Mesenchymal stem cell (in vitro differentiated cells and primary cell): ENCODE results near the gene TEN1.

ENCODE experiments used
- DNase-seq: peaks from one replicate; pipeline ENCODE4 v3.0.0-alpha.2; 2013
- H2AFZ ChIP-seq: one replicate; pipeline ENCODE4 v1.6.1; 2013; ENCODE audit warnings: low read depth, mild to moderate bottlenecking, control low read depth, inconsistent platforms, low read length, moderate library complexity
- H2AK5ac ChIP-seq: 2 replicates; pipeline ENCODE4 v1.6.1; 2013; ENCODE audit warnings: low read length, moderate library complexity, mild to moderate bottlenecking, inconsistent platforms; ENCODE audit not compliant: severe bottlenecking
- H2BK120ac ChIP-seq: one replicate; pipeline ENCODE4 v1.6.1; 2013; ENCODE audit warnings: low read depth, mild to moderate bottlenecking, inconsistent platforms, low read length, moderate library complexity
- H2BK12ac ChIP-seq, 2 experiments: one replicate each; pipeline ENCODE4 v1.6.1; 2013; ENCODE audit warnings: inconsistent platforms in 2 of 2, low read length in 2 of 2, mild to moderate bottlenecking in 2 of 2, moderate library complexity in 2 of 2, control low read depth in 1 of 2
- H2BK15ac ChIP-seq: one replicate; pipeline ENCODE4 v1.6.1; 2013; ENCODE audit warnings: mild to moderate bottlenecking, low read depth, inconsistent platforms; ENCODE audit not compliant: poor library complexity, severe bottlenecking
- H2BK5ac ChIP-seq: 2 replicates; pipeline ENCODE4 v1.6.1; 2013; ENCODE audit warnings: low read depth, mild to moderate bottlenecking, low read length, control low read depth, inconsistent platforms; ENCODE audit not compliant: poor library complexity, severe bottlenecking
- H3K14ac ChIP-seq, 2 experiments: one replicate each; pipeline ENCODE4 v1.6.1; 2013; ENCODE audit warnings: inconsistent platforms in 2 of 2, low read length in 2 of 2, control low read depth in 1 of 2, mild to moderate bottlenecking in 1 of 2, moderate library complexity in 1 of 2
- H3K18ac ChIP-seq, 2 experiments: one replicate each; pipeline ENCODE4 v1.6.1; 2013; ENCODE audit warnings: inconsistent platforms in 2 of 2, low read length in 2 of 2, control low read depth in 1 of 2, low read depth in 1 of 2, mild to moderate bottlenecking in 1 of 2
- H3K23ac ChIP-seq, 2 experiments: one replicate each; pipeline ENCODE4 v1.6.1; 2013; ENCODE audit warnings: inconsistent platforms in 2 of 2, low read length in 2 of 2, mild to moderate bottlenecking in 2 of 2, moderate library complexity in 2 of 2, control low read depth in 1 of 2
- H3K27ac ChIP-seq: 2 replicates; pipeline ENCODE4 v1.5.1; 2013; ENCODE audit warnings: mild to moderate bottlenecking, moderate library complexity, low read length, control low read depth, inconsistent platforms; ENCODE audit not compliant: poor library complexity, severe bottlenecking
- H3K27me3 ChIP-seq, 2 experiments: 2 replicates each; pipeline versions ENCODE4 v1.6.1 to v1.7.0; 2013; ENCODE audit warnings: low read length in 2 of 2, mild to moderate bottlenecking in 2 of 2, moderate library complexity in 2 of 2, control low read depth in 1 of 2, inconsistent platforms in 1 of 2; ENCODE audit not compliant: control insufficient read depth in 1 of 2, insufficient read depth in 1 of 2
- H3K36me3 ChIP-seq, 2 experiments: 2 replicates each; pipeline versions ENCODE4 v1.6.1 to v1.7.0; 2013; ENCODE audit warnings: low read length in 2 of 2, control low read depth in 1 of 2, inconsistent platforms in 1 of 2, low read depth in 1 of 2, mild to moderate bottlenecking in 1 of 2; ENCODE audit not compliant: insufficient read depth in 2 of 2, control insufficient read depth in 1 of 2
- H3K4ac ChIP-seq, 2 experiments: one replicate each; pipeline ENCODE4 v1.6.1; 2013; ENCODE audit warnings: inconsistent platforms in 2 of 2, low read length in 2 of 2, mild to moderate bottlenecking in 2 of 2, moderate library complexity in 2 of 2, control low read depth in 1 of 2, low read depth in 1 of 2
- H3K4me1 ChIP-seq: 2 replicates; pipeline ENCODE4 v1.6.1; 2013; ENCODE audit warnings: low read depth, low read length, control low read depth; ENCODE audit not compliant: control insufficient read depth, insufficient read depth
- H3K4me2 ChIP-seq: 2 replicates; pipeline ENCODE4 v1.6.1; 2013; ENCODE audit warnings: low read length, mild to moderate bottlenecking, inconsistent platforms; ENCODE audit not compliant: poor library complexity, severe bottlenecking
- H3K4me3 ChIP-seq, 2 experiments: 2 replicates each; pipeline versions ENCODE4 v1.5.1 to v1.7.0; 2013; ENCODE audit warnings: low read length in 2 of 2, mild to moderate bottlenecking in 2 of 2, control low read depth in 1 of 2, low read depth in 1 of 2; ENCODE audit not compliant: insufficient read depth in 1 of 2
- H3K79me1 ChIP-seq: replicated peaks from 2 replicates; pipeline ENCODE4 v1.6.1; 2013; ENCODE audit warnings: mild to moderate bottlenecking, control low read depth, low read length, inconsistent platforms; ENCODE audit not compliant: poor library complexity, severe bottlenecking
- H3K9ac ChIP-seq: 2 replicates; pipeline ENCODE4 v1.7.0; 2013; ENCODE audit warnings: mild to moderate bottlenecking, low read length, moderate library complexity
- H3K9me3 ChIP-seq: 2 replicates; pipeline ENCODE4 v1.7.0; 2013; ENCODE audit warnings: mild to moderate bottlenecking, low read length; ENCODE audit not compliant: control insufficient read depth
- H4K8ac ChIP-seq: one replicate; pipeline ENCODE4 v1.6.1; 2013; ENCODE audit warnings: inconsistent platforms, mild to moderate bottlenecking, low read length, moderate library complexity
- H4K91ac ChIP-seq: one replicate; pipeline ENCODE4 v1.6.1; 2013; ENCODE audit warnings: mild to moderate bottlenecking, low read length, inconsistent platforms
- WGBS: methylation state at CpG from one replicate; pipeline ENCODE4 v1.1.7; 2013; ENCODE audit warnings: mixed read lengths; 5-methylcytosine and 5-hydroxymethylcytosine counted together

TEN1 gene

DNA sequence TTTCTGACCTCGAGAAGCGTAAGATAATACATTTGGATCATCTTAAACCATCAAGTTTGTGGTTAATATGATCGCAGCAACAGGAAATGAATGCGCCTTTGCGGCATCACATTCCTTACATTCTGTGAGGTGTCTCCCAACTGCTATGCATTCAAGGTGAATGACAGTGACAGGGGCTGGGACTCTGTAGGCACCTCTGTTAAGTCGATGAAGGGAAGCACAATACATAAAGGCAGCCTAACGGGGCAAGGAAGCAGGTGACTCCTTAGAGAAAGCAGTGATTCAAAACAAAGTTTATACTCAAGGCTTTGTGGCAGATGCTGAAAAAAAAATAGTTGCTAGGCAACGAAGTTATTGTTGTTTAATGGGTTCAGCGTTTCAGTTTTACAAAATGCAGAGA, 69.7 kb downstream of the TEN1 start:
- H3K9me3 ChIP-seq = no peaks in the 10 kb centered on the region
- H3K4me2 ChIP-seq = no peak overlapping the region
- no peak overlapping the region for H2BK12ac ChIP-seq
- no peak overlapping the region for H4K91ac ChIP-seq
- no peak overlapping the region for H3K4ac ChIP-seq
- H3K9ac ChIP-seq = no peak overlapping the region
- no peak overlapping the region for H3K18ac ChIP-seq
- no peaks in the 10 kb centered on the region for H3K27me3 ChIP-seq
- no peak overlapping the region for H3K23ac ChIP-seq
- H3K27ac ChIP-seq = peak overlapping the region; percentile 96
- DNase-seq = peak; percentile 32
- peak overlapping the region; percentile 98 for H2AK5ac ChIP-seq
- H3K4me1 ChIP-seq = peaks cover 32% of the 10 kb centered on the region
- WGBS = 63% methylated on average over 9 of the region's 9 CpGs
- no peak overlapping the region for H3K14ac ChIP-seq
- no peak overlapping the region for H3K4me3 ChIP-seq
- peaks cover 25% of the 10 kb centered on the region for H3K79me1 ChIP-seq
- no peak overlapping the region for H2BK120ac ChIP-seq
- peaks cover 55 to 91% of the 10 kb centered on the region in 2 experiments for H3K36me3 ChIP-seq
- no peak overlapping the region for H2AFZ ChIP-seq
- H4K8ac ChIP-seq = no peak overlapping the region
- H2BK15ac ChIP-seq = no peak overlapping the region
- H2BK5ac ChIP-seq = no peak overlapping the region

- 90% methylated on average over 2 of the region's 3 CpGs for WGBS
Measured at GRCh38 chr17:76049239-76049638, 70.2 kb downstream of the TEN1 start.

DNA sequence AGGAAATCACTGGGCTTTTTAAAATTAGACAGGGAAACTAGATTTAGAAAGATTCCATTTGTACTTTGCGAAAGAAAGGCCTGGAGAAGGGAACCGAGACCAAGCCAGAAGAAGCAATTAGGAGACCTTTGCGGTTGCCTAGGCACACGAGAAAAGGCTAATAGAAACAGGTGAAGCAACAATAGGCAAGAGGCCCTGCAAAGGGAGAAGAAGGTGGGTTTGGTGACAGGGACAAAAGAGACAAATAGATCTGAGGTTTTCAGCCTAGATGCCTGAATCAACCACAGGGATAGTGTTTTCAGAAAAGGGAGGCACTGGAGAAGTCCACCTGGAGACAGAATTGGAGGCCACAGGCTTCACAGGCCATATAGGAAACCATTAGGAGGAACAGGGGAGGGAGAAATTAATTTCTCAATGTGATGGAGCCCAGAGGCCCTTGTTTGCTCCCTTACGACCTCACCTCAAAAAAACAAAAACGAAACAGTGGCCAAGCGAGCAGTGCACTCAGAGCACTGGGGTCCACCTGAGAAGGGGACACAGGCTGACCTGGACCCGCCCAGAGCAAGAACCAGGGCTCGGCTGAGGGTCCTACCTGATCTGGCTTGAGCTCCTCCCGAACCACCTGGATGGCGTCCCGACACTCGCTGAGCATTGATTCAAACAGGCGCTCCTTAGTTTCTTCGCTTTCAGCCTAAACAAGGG, 70.9 kb downstream of the TEN1 start:
- peak overlapping the region; percentile 92 for H2BK5ac ChIP-seq
- WGBS = 96% methylated on average over 15 of the region's 15 CpGs
- no peak overlapping the region for H3K9ac ChIP-seq
- no peak overlapping the region for H2BK120ac ChIP-seq
- peaks cover 49 to 90% of the 10 kb centered on the region in 2 experiments for H3K36me3 ChIP-seq
- H3K23ac ChIP-seq = no peak overlapping the region
- peaks cover 15% of the 10 kb centered on the region for H3K79me1 ChIP-seq
- H2BK12ac ChIP-seq = no peak overlapping the region
- H3K4me2 ChIP-seq = no peak overlapping the region
- peak overlapping the region; percentile 98 for H3K27ac ChIP-seq
- DNase-seq = no peak
- H3K27me3 ChIP-seq = no peaks in the 10 kb centered on the region
- no peak overlapping the region for H3K14ac ChIP-seq
- peaks cover 3% of the 10 kb centered on the region for H3K9me3 ChIP-seq
- H2AK5ac ChIP-seq = peak overlapping the region; percentile 98
- H3K4me1 ChIP-seq = peaks cover 31% of the 10 kb centered on the region
- H2BK15ac ChIP-seq = no peak overlapping the region
- no peak overlapping the region for H4K8ac ChIP-seq
- H3K4ac ChIP-seq = no peak overlapping the region
- H3K18ac ChIP-seq = no peak overlapping the region
- H3K4me3 ChIP-seq = no peak overlapping the region
- no peak overlapping the region for H2AFZ ChIP-seq
- H4K91ac ChIP-seq = no peak overlapping the region

More at GRCh38 chr17:76049239-76049638, 70.2 kb downstream of the TEN1 start:
- H3K9me3 ChIP-seq = peaks cover 3% of the 10 kb centered on the region
- H3K27me3 ChIP-seq = no peaks in the 10 kb centered on the region
- no peak overlapping the region for H2BK120ac ChIP-seq
- H3K4me3 ChIP-seq = no peak overlapping the region
- H3K79me1 ChIP-seq = peaks cover 21% of the 10 kb centered on the region
- H3K9ac ChIP-seq = no peak overlapping the region
- no peak for DNase-seq
- peaks cover 33% of the 10 kb centered on the region for H3K4me1 ChIP-seq
- no peak overlapping the region for H2AFZ ChIP-seq
- no peak overlapping the region for H3K4ac ChIP-seq
- no peak overlapping the region for H3K14ac ChIP-seq
- H3K18ac ChIP-seq = no peak overlapping the region
- H2BK15ac ChIP-seq = no peak overlapping the region
- H3K23ac ChIP-seq = no peak overlapping the region
- peak overlapping the region; percentile 96 for H3K27ac ChIP-seq
- no peak overlapping the region for H4K91ac ChIP-seq
- H3K4me2 ChIP-seq = no peak overlapping the region
- H2BK12ac ChIP-seq = no peak overlapping the region
- H4K8ac ChIP-seq = no peak overlapping the region
- H2AK5ac ChIP-seq = peak overlapping the region; percentile 50
- peaks cover 54 to 91% of the 10 kb centered on the region in 2 experiments for H3K36me3 ChIP-seq
- no peak overlapping the region for H2BK5ac ChIP-seq
